C4-2B (cell line): ENCODE measurements around the gene SLCO4A1.

Source experiments
- CTCF ChIP-seq: fragments of 450-650 bp; conservative IDR thresholded peaks from 2 replicates; pipeline ENCODE4 v1.5.1; 2017; ENCODE audit warnings: mild to moderate bottlenecking
- ZFX ChIP-seq: fragments of 450-650 bp; IDR thresholded peaks from 2 replicates; pipeline ENCODE4 v1.6.1; 2017

DNA sequence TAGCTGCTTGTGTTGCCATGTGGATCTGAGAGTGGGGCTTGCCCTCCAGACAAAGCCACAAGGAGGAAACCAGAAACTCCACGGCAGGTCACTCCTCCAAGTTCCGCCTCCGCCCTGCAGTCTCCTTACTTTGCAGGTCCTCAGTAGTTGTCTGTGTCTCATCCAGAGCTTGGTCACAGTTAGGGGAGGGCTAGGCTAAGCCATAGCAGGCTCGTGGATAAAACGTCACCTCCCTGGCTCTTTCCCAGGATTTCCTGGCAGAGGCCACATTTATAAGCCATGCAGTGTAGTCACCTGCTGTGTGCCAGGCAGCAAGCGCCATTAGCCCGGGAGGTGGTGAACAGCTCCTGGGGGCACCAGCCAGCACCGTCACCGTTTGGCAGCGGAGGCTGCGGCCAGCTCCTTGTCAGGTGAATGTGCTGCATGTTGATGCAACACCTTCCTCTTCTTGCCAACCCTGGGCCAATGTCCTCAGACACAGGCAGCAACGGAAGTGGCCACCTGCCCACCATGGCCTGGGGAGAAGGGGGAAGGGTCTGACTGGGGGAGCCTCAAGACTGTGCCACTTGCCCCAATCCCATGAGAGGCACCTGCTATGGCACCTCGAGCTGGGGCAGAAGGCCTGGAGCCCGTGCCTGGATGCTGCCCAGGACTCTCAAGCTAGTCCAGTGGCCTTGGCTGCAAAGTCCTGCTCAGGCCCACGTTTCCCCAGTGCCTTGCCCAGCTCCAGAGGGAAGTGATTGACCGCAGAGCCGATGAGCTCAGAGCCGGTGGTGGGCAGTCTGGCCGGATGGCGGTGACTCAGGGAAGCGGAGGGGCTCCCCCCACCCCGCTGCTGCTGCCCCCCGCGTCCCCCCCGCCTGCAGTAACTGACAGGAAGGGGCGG is 39.0 kb upstream of the SLCO4A1 start:
- TF ChIP-seq CTCF (no peak), ZFX (no peak)
